ENCODE data around the gene FAM110D.

Gene FAM110D

DNA sequence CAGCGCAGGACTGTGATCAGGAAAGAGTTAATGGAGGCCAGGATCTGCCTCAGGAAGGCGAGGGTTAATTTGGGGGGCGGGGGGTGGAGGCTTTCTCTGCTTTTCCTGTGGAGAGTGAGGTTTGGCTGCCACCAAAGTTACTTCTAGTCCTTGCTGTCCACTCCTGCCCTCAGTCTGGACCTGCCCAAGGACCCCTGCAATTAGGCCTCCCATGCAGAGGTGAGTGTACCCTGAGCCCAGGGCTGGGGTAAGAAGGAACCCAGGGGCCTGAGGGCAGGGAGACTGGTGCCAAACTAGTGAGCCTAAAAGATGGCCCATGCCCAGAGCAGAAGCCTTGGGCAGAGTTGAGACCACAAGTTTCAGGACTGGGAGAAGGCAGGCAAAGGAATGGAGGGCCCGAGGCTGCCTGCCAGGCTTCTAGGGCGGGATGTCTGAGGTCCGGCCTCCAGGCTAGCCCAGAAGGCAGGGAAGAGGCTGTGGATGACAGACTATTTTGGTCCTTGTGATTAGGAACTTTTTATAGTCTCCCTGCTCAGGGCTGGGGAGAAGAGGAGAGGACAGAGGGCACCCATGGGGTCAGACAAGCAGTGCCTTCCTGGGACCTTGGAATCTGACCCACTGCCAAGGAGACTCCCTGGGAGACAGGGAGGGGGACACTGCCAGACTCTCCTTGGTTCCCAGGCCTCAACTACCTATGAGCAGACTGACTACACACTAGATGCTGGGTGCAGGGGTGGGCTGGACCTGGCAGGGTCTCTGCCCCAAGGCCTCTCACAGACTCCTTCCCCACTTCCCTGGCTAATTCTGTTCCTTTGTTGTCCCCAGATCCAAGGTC lies at the start of gene FAM110D:
Gene FAM110D (plus strand): TSS at position 172 of the 835 bp plus-strand sequence. CDS start 2,213 bp downstream, outside the sequence.
- in situ Hi-C loops (cut with MboI; ENCODE audit: low sequenced_read_pairs), result no loop called here

GRCh38 chr1:26109229-26110164 lies 49.4 kb upstream of the FAM110D start:
- in situ Hi-C loops (cut with MboI; ENCODE audit: low sequenced_read_pairs), result loop anchor here (5.0 kb wide), 1 partner anchor 38 kb away; no protein-coding TSS in a partner anchor

DNA sequence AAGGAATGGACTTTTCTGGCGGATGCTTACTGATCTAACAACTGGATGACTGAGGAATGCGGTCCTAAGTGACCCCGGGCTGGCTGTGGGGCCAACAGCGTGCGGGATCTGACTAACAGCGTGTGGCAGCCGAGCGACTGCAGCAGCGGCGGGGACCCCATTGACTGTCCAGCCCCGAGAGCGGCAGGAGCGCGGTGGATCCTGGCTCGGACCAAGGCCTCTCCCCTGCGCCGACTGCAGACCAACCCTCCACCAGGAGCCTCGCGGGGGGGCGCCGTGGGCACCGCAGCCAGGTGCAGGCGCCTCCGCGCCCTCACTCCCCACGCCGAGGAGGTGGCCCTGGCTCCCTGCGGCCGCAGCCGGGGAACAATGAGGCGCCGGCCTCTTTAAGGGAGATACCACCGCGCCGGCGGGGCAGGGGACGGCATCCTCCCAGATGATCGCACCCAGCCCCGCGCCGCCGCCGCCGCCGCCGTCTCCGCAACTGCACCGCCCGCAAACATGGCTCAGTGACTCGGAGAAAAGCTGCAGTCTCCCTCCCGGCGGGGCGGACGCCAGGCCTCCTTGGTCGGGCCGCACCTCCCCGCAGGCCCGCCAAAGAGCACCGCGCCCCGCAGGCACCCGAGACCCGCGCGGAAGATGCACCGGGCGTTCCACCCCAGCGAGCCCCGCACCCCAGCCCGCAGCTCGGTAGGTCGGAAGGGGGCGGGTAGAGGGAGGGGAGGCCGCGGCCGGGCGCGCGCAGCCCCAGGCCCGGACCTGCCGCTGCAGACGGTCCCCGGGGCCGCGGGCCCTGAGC lies 47.9 kb upstream of the FAM110D start:
- in situ Hi-C loops (cut with MboI; ENCODE audit: low sequenced_read_pairs), result loop anchor here (5.0 kb wide), 1 partner anchor 36 kb away; no protein-coding TSS in a partner anchor

- in situ Hi-C loops (cut with MboI; ENCODE audit: low sequenced_read_pairs), result loop anchor here (5.0 kb wide), 1 partner anchor 36 kb away; no protein-coding TSS in a partner anchor
Observed at GRCh38 chr1:26111530-26112406, 47.1 kb upstream of the FAM110D start, which contains the start of gene PDIK1L. TSS of gene PDIK1L (plus strand) at chr1:26111824. CDS start at chr1:26114309, 2,485 bp downstream.

DNA sequence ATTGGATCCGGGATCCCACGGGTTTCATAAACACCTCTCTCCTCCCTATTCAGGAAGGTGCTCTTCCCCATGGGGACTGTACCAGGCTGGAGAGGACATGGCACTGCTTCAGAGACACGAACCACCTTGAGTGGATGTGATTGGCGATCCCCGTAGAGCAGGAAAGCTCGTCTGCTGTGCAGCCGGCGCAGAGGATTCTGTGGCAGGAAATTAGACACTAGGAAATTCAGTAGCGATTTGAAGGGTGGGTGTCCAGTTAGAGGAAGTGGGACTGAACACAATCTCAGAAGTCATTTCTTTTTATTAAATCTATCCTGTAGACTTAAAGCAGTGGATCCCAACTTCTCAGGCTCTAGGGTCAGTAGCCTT lies 46.5 kb upstream of the FAM110D start:
- in situ Hi-C loops (cut with MboI; ENCODE audit: low sequenced_read_pairs), result loop anchor here (5.0 kb wide), 1 partner anchor 35 kb away; no protein-coding TSS in a partner anchor

GRCh38 chr1:26114165-26114927 lies 44.5 kb upstream of the FAM110D start:
- in situ Hi-C loops (cut with MboI; ENCODE audit: low sequenced_read_pairs), result loop anchor here (5.0 kb wide), 1 partner anchor 33 kb away; no protein-coding TSS in a partner anchor

DNA sequence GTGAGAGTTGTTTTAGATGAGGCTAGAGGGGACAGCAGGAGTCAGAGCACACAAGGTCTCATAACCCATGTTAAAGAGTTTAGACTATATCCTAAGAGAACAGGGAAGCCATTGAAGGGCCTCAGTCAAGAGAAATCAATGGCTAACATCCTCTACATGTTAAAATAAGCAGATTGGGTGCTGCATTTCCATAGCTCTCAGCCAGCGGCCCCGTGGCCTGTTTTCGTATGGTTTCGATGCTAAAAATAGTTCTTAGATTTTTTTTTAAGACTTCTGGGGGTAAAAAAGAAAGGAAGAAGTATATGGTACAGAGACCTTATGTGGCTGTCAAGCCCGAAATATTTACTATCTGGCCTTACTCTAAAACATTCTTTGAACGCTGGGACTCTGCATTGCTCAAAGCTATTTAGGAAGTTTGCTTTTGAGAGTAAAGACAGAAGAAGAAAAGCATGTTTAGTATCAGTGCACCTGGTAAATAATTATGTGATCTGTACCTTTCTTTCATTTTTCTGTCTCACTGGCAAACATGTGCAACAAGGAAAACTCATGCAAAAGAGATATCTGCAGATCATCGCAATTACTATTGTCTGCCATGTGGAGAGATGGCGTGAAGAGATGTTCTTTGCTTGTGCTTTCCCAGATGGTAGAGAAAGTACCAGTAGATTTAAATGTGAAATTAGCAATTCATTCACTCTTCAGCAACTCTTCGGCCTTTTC lies 38.8 kb upstream of the FAM110D start:
- in situ Hi-C loops (cut with MboI; ENCODE audit: low sequenced_read_pairs), result no loop called here

DNA sequence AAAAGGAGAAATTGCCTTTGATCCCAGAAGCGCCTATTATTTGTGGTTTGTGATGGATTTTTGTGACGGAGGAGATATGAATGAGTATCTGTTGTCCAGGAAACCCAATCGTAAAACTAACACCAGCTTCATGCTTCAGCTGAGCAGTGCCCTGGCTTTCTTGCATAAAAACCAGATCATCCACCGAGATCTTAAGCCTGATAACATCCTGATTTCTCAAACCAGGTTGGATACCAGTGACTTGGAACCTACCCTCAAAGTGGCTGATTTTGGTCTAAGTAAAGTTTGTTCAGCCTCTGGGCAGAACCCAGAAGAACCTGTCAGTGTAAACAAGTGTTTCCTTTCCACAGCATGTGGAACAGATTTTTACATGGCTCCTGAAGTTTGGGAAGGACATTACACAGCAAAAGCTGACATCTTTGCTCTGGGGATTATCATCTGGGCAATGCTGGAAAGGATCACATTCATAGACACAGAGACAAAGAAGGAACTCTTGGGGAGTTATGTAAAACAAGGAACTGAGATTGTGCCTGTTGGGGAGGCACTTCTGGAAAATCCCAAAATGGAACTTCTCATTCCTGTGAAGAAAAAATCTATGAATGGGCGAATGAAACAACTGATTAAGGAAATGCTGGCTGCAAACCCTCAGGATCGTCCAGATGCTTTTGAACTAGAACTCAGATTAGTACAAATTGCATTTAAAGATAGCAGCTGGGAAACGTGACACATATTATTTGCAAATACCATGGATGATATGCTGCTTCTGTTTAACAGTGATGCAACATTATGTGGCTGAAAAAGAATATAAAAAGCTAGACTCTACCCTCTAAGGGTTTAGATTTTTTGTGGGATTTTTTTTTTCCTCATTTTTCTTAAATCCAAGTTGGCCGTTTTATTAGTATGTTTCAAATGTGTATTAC lies 36.8 kb upstream of the FAM110D start:
- in situ Hi-C loops (cut with MboI; ENCODE audit: low sequenced_read_pairs), result no loop called here

GRCh38 chr1:26122988-26123973 lies 35.6 kb upstream of the FAM110D start:
- in situ Hi-C loops (cut with MboI; ENCODE audit: low sequenced_read_pairs), result no loop called here

DNA sequence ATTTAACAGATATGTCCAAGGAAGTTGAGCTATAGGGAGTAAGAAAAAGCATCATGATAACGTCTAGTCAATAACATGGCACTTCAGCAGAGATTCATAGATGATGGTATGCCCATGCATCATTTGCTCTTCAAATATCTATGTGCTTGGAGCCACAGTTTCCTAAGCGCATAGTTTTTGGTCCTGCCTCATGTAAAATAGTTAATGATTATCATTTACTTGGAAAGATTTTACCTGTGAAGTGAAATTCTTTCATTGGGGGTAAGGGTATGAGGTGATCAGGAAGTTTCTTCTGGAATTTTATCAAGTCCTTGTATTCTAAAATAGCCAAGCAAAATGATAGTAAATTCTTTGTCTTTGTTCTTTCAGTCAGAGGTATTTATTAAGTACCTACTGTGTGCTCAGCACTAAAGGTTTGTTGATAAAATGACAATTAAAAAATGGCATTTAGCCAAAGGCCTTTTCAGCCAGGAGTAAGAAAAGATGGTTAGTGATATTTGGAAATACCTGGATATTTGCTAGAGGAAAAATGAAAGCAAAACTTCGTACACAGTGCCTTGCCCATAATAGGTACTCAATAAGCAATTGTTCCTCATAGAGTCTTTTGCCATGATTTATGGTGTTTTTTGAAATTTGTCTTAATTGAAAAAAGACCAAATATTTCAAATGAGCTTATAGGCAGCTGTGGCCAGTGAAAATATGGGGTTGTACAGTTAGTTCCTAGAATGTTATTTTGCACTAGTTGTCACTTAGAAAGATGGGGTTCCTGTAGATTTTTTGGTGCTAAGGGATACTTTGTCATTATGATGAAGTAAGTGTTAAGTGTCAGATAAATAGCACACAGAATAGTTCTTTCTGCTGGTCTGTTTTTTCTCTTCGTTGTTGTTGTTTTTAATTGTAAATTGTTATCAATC lies 34.2 kb upstream of the FAM110D start:
- in situ Hi-C loops (cut with MboI; ENCODE audit: low sequenced_read_pairs), result loop anchor here (25.0 kb wide), 1 partner anchor 237 kb away; the partner anchor contains the start of gene PAQR7

GRCh38 chr1:26125382-26125781 lies 33.5 kb upstream of the FAM110D start:
- in situ Hi-C loops (cut with MboI; ENCODE audit: low sequenced_read_pairs), result loop anchor here (25.0 kb wide), 1 partner anchor 238 kb away; the partner anchor contains the start of gene PAQR7

GRCh38 chr1:26125946-26126320 lies 32.9 kb upstream of the FAM110D start:
- in situ Hi-C loops (cut with MboI; ENCODE audit: low sequenced_read_pairs), result loop anchor here (25.0 kb wide), 1 partner anchor 239 kb away; the partner anchor contains the start of gene PAQR7

DNA sequence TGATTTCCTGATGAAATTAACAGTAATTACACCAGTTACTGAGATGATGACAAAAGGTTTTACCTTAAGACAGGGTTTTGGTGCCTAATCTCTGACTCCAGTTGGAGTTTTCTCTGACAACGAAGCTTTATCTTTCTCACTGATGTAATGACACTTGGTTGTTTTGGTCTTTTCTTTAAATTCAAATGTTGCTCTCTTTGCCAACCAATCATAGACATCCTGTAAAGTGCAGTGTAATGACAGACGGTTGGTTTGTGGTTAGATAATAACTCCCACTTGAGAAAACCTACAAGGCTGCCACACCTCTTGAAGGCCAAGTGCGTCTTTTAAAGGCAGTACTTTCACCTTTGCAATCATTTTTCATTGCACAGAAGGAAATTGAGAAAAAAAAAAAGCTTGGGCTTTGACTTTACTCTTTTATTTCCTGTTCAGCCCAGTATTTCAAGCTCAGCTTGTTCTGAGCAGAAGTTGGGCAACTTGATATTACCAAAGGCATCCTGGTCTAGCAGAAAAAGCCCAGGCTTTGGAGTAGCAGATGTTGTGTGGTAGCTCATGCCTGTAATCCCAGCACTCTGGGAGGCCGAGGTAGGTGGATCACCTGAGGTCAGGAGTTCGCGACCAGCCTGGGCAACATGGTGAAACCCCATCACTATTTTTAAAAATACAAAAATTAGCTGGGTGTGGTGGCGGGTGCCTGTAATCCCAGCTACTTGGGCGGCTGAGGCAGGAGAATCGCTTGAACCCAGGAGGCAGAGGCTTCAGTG lies 32.4 kb upstream of the FAM110D start:
- in situ Hi-C loops (cut with MboI; ENCODE audit: low sequenced_read_pairs), result loop anchor here (25.0 kb wide), 1 partner anchor 239 kb away; the partner anchor contains the start of gene PAQR7

Measured in HL-60/S4 treated with retinoic acid at 250 ng/mL for 4 days and 3 days (cell line).